Measurements from ENCODE around the gene C3orf70. TPM values are rescaled to one million over a fixed set of nuclear protein-coding genes. Genes with fewer than 3 reads are reported as not detected.

Gene C3orf70
- total RNA-seq, 2 donors from 2014 or later = 0.05 TPM; not detected in 1

- H3K4me1 Mint-ChIP-seq (ENCODE audit: low read depth) = no peaks in the 10 kb centered on the region
- H3K36me3 Mint-ChIP-seq (ENCODE audit: insufficient read depth in 2 of 2) = no peaks in the 10 kb centered on the region
- ATAC-seq (replicated peaks in 1 of 2) (no peak), DNase-seq (peak in 1 of 2 donors; percentile 9)
- H3K4me3 Mint-ChIP-seq = no peak overlapping the region
- H3K9me3 Mint-ChIP-seq = no peaks in the 10 kb centered on the region
- no peak overlapping the region for H3K27ac Mint-ChIP-seq
- H3K27me3 Mint-ChIP-seq (ENCODE audit: low read depth) = peaks cover 6% of the 10 kb centered on the region
Observed at GRCh38 chr3:185069037-185070030, 83.5 kb downstream of the C3orf70 start.

GRCh38 chr3:185067173-185067572, 85.7 kb downstream of the C3orf70 start:
- DNase-seq (no peak), ATAC-seq (replicated peaks in 1 of 2) (no peak)
- no peak overlapping the region for H3K27ac Mint-ChIP-seq
- H3K36me3 Mint-ChIP-seq (ENCODE audit: insufficient read depth in 2 of 2) = no peaks in the 10 kb centered on the region
- no peak overlapping the region for H3K4me3 Mint-ChIP-seq
- H3K4me1 Mint-ChIP-seq (ENCODE audit: low read depth) = no peaks in the 10 kb centered on the region
- peaks cover 0 to 2% of the 10 kb centered on the region in 2 donors for H3K9me3 Mint-ChIP-seq
- peaks cover 6% of the 10 kb centered on the region for H3K27me3 Mint-ChIP-seq (ENCODE audit: low read depth)

- H3K36me3 Mint-ChIP-seq (ENCODE audit: insufficient read depth in 2 of 2) = no peaks in the 10 kb centered on the region
- H3K27ac Mint-ChIP-seq = no peak overlapping the region
- no peak overlapping the region for H3K4me3 Mint-ChIP-seq
- H3K4me1 Mint-ChIP-seq (ENCODE audit: low read depth) = no peaks in the 10 kb centered on the region
- peaks cover 2% of the 10 kb centered on the region in 2 donors for H3K9me3 Mint-ChIP-seq
- peaks cover 6% of the 10 kb centered on the region for H3K27me3 Mint-ChIP-seq (ENCODE audit: low read depth)
- DNase-seq (no peak), ATAC-seq (replicated peaks in 1 of 2) (no peak)
Observed at GRCh38 chr3:185066251-185066650, 86.6 kb downstream of the C3orf70 start.

- DNase-seq (no peak), ATAC-seq (replicated peaks in 1 of 2) (no peak)
- H3K27ac Mint-ChIP-seq = no peak overlapping the region
- H3K36me3 Mint-ChIP-seq (ENCODE audit: insufficient read depth in 2 of 2) = peaks cover 1 to 4% of the 10 kb centered on the region in 2 donors
- H3K27me3 Mint-ChIP-seq (ENCODE audit: low read depth) = peaks cover 6% of the 10 kb centered on the region
- no peak overlapping the region for H3K4me3 Mint-ChIP-seq
- H3K9me3 Mint-ChIP-seq = peaks cover 5 to 6% of the 10 kb centered on the region in 2 donors
- no peaks in the 10 kb centered on the region for H3K4me1 Mint-ChIP-seq (ENCODE audit: low read depth)
Observed at GRCh38 chr3:185065059-185065458, 87.8 kb downstream of the C3orf70 start.

GRCh38 chr3:185063431-185063830, 89.4 kb downstream of the C3orf70 start:
- no peak for DNase-seq
- no peak for ATAC-seq (replicated peaks in 1 of 2)
- peaks cover 6% of the 10 kb centered on the region for H3K27me3 Mint-ChIP-seq (ENCODE audit: low read depth)
- H3K4me1 Mint-ChIP-seq (ENCODE audit: low read depth) = no peaks in the 10 kb centered on the region
- no peak overlapping the region for H3K4me3 Mint-ChIP-seq
- H3K36me3 Mint-ChIP-seq (ENCODE audit: insufficient read depth in 2 of 2) = peaks cover 3 to 8% of the 10 kb centered on the region in 2 donors
- no peak overlapping the region for H3K27ac Mint-ChIP-seq
- peaks cover 11 to 13% of the 10 kb centered on the region in 2 donors for H3K9me3 Mint-ChIP-seq

- peaks cover 15 to 18% of the 10 kb centered on the region in 2 donors for H3K9me3 Mint-ChIP-seq
- H3K27me3 Mint-ChIP-seq (ENCODE audit: low read depth) = peaks cover 6% of the 10 kb centered on the region
- H3K4me1 Mint-ChIP-seq (ENCODE audit: low read depth) = no peaks in the 10 kb centered on the region
- H3K4me3 Mint-ChIP-seq = no peak overlapping the region
- no peak for ATAC-seq (replicated peaks in 1 of 2)
- H3K36me3 Mint-ChIP-seq (ENCODE audit: insufficient read depth in 2 of 2) = peaks cover 5 to 8% of the 10 kb centered on the region in 2 donors
- H3K27ac Mint-ChIP-seq = no peak overlapping the region
- DNase-seq = no peak
Observed at GRCh38 chr3:185062191-185062590, 90.7 kb downstream of the C3orf70 start.

GRCh38 chr3:185060655-185061054, 92.2 kb downstream of the C3orf70 start:
- Mint-ChIP-seq H3K36me3 (ENCODE audit: insufficient read depth in 2 of 2) (peaks cover 7 to 14% of the 10 kb centered on the region in 2 donors), H3K27me3 (ENCODE audit: low read depth) (peaks cover 6% of the 10 kb centered on the region), H3K4me3 (no peak overlapping the region), H3K27ac (no peak overlapping the region), H3K4me1 (ENCODE audit: low read depth) (no peaks in the 10 kb centered on the region), H3K9me3 (peaks cover 17 to 21% of the 10 kb centered on the region in 2 donors)
- DNase-seq (no peak), ATAC-seq (replicated peaks in 1 of 2) (no peak)

- ATAC-seq (replicated peaks in 1 of 2) (no peak), DNase-seq (no peak)
- no peak overlapping the region for H3K4me3 Mint-ChIP-seq
- H3K27ac Mint-ChIP-seq = no peak overlapping the region
- peaks cover 19 to 24% of the 10 kb centered on the region in 2 donors for H3K9me3 Mint-ChIP-seq
- H3K27me3 Mint-ChIP-seq (ENCODE audit: low read depth) = peaks cover 2% of the 10 kb centered on the region
- H3K4me1 Mint-ChIP-seq (ENCODE audit: low read depth) = no peaks in the 10 kb centered on the region
- peaks cover 10 to 19% of the 10 kb centered on the region in 2 donors for H3K36me3 Mint-ChIP-seq (ENCODE audit: insufficient read depth in 2 of 2)
Observed at GRCh38 chr3:185059766-185060165, 93.1 kb downstream of the C3orf70 start.

- Mint-ChIP-seq H3K36me3 (ENCODE audit: insufficient read depth in 2 of 2) (peaks cover 15 to 26% of the 10 kb centered on the region in 2 donors), H3K27me3 (ENCODE audit: low read depth) (no peaks in the 10 kb centered on the region), H3K4me3 (no peak overlapping the region), H3K4me1 (ENCODE audit: low read depth) (no peaks in the 10 kb centered on the region), H3K9me3 (peaks cover 24 to 28% of the 10 kb centered on the region in 2 donors), H3K27ac (no peak overlapping the region)
- DNase-seq = no peak
- ATAC-seq (replicated peaks in 1 of 2) = no peak
Observed at GRCh38 chr3:185058796-185059195, 94.1 kb downstream of the C3orf70 start.

GRCh38 chr3:185057829-185058228, 95.0 kb downstream of the C3orf70 start:
- no peaks in the 10 kb centered on the region for H3K4me1 Mint-ChIP-seq (ENCODE audit: low read depth)
- no peaks in the 10 kb centered on the region for H3K27me3 Mint-ChIP-seq (ENCODE audit: low read depth)
- peaks cover 26 to 27% of the 10 kb centered on the region in 2 donors for H3K9me3 Mint-ChIP-seq

GRCh38 chr3:185056908-185057307, 96.0 kb downstream of the C3orf70 start:
- H3K27me3 Mint-ChIP-seq (ENCODE audit: low read depth) = no peaks in the 10 kb centered on the region
- H3K9me3 Mint-ChIP-seq = peaks cover 28 to 29% of the 10 kb centered on the region in 2 donors
- no peaks in the 10 kb centered on the region for H3K4me1 Mint-ChIP-seq (ENCODE audit: low read depth)
- peaks cover 24 to 34% of the 10 kb centered on the region in 2 donors for H3K36me3 Mint-ChIP-seq (ENCODE audit: insufficient read depth in 2 of 2)
- ATAC-seq (replicated peaks in 1 of 2) (no peak), DNase-seq (no peak)
- H3K27ac Mint-ChIP-seq = peak overlapping the region; percentile 15
- H3K4me3 Mint-ChIP-seq = no peak overlapping the region

More at GRCh38 chr3:185057829-185058228, 95.0 kb downstream of the C3orf70 start:
- Mint-ChIP-seq H3K4me3 (no peak overlapping the region), H3K27ac (no peak overlapping the region), H3K36me3 (ENCODE audit: insufficient read depth in 2 of 2) (peaks cover 16 to 27% of the 10 kb centered on the region in 2 donors)
- ATAC-seq (replicated peaks in 1 of 2) (no peak), DNase-seq (no peak)

- Mint-ChIP-seq H3K27me3 (ENCODE audit: low read depth) (no peaks in the 10 kb centered on the region), H3K4me3 (no peak overlapping the region), H3K4me1 (ENCODE audit: low read depth) (no peaks in the 10 kb centered on the region), H3K27ac (no peak overlapping the region), H3K36me3 (ENCODE audit: insufficient read depth in 2 of 2) (peaks cover 30 to 50% of the 10 kb centered on the region in 2 donors), H3K9me3 (peaks cover 13 to 16% of the 10 kb centered on the region in 2 donors)
- ATAC-seq (replicated peaks in 1 of 2) = no peak
- DNase-seq = no peak
Observed at GRCh38 chr3:185052631-185053030, 100.2 kb downstream of the C3orf70 start.

GRCh38 chr3:185051801-185052200, 101.1 kb downstream of the C3orf70 start:
- Mint-ChIP-seq H3K4me3 (no peak overlapping the region), H3K27ac (no peak overlapping the region), H3K27me3 (ENCODE audit: low read depth) (no peaks in the 10 kb centered on the region), H3K36me3 (ENCODE audit: insufficient read depth in 2 of 2) (peaks cover 28 to 47% of the 10 kb centered on the region in 2 donors), H3K9me3 (peaks cover 13 to 16% of the 10 kb centered on the region in 2 donors), H3K4me1 (ENCODE audit: low read depth) (no peaks in the 10 kb centered on the region)
- no peak for ATAC-seq (replicated peaks in 1 of 2)
- DNase-seq = no peak

All from activated T-cell treated with anti-CD3 and anti-CD28 coated beads, Interleukin-2, amount 50 U/mL, for 72 hours (primary cell).